Glomerular endothelial cell (primary cell): ENCODE data around the gene ATF7IP. TPM values are rescaled to one million over a fixed set of nuclear protein-coding genes. Genes with fewer than 3 reads are reported as not detected.

ENCODE experiments used
- total RNA-seq: library from RNA; depleted of rRNA; stranded (reverse); fragments of >200 nt; gene quantifications from 2 replicates; pipeline ENCODE4 v1.2.3, GENCODE V29; 2015

The ATF7IP gene
- total RNA-seq, 1 donor from 2014 or later: 41.8 TPM

Other genes with a start within 250 kb of the ATF7IP start
- gene PLBD1, start 202.2 kb downstream of the ATF7IP start, total RNA-seq: 0.23 and 0.29 TPM in 2 replicates